GM20431 (cell line): Measurements from ENCODE around the gene OR8D4.
"Not testable (repeated sequence)": the region's sequence is repeated elsewhere in the genome, so short reads cannot be mapped to it uniquely, and the experiment has no call there.

Experiments used
- in situ Hi-C: fragments of 300-500 bp; cut with MseI, MboI; formaldehyde crosslinking; loops from one replicate; pipeline ENCODE4 v1.15.0; 2020; ENCODE audit warnings: low sequenced_read_pairs; ENCODE audit not compliant: unreplicated experiment

Gene OR8D4

GRCh38 chr11:123901867-123902266 is at the start of gene OR8D4:
Gene OR8D4 (plus strand): TSS chr11:123902167. CDS start chr11:123906432, 4,265 bp downstream.
- in situ Hi-C loops: no loop called here

- in situ Hi-C loops: no loop called here
Observed at GRCh38 chr11:123852321-123852720, 49.6 kb upstream of the OR8D4 start.

GRCh38 chr11:123853038-123853437 is 48.9 kb upstream of the OR8D4 start:
- in situ Hi-C loops: no loop called here

- in situ Hi-C loops: no loop called here
Observed at GRCh38 chr11:123856444-123856843, 45.5 kb upstream of the OR8D4 start.

GRCh38 chr11:123859731-123860130 is 42.2 kb upstream of the OR8D4 start:
- in situ Hi-C loops: no loop called here

GRCh38 chr11:123865293-123865692 is 36.7 kb upstream of the OR8D4 start:
- in situ Hi-C loops: not testable (repeated sequence)

DNA sequence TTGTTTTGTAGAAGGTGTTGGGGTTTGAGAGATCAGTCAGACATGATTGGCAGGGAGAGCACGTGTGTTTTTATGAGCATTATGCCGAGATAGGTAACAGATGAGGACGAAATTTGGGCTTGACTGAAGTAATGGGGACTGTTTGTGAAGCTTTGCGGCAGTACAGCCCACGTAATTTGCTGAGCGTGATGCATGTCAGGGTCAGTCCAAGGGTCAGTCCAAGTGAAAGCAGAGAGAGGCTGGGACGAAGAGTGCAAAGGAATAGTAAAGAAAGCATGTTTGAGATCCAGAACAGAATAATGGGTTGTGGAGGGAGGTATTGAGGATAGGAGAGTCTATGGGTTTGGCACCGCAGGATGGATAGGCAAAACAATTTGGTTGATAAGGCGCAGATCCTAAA is 34.2 kb upstream of the OR8D4 start:
- in situ Hi-C loops: not testable (repeated sequence)

DNA sequence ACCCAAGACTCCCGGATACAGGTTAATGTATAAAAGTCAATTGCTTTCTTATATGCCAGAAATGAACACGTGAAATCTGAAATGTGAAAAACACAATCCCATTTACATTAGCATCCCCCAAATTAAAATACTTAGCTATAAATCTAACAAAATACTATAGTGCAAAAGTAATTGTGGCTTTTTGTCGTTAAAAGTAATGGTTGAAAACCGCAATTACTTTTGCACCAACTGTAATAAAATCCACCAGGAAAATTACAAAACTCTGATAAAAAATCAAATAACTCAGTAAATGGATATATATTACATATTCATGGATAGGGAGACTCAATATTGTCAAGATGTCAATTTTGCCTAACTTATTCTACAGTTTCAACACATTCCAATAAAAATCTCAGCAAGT is 21.1 kb upstream of the OR8D4 start:
- in situ Hi-C loops: no loop called here

DNA sequence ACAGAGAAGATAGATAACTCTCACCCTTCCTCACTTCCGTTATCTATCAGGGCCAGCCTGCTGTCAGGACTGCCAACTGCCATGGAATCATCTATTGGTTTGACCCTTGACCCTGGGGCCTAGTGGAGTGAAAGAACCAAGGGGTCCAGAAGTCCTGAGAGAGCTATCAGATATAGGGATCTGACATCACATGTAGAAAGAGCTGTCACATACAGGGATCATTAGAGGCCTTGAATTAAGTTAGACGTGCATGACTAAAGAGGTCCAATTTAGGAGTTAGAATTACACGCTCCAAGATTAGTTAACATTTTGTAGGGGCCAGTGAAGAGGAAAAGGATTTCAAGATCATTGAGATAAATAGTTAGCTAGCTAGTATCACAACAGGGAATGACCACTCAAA is 16.4 kb upstream of the OR8D4 start, which contains the start of gene TMEM225:
Gene TMEM225 (minus strand): TSS at position 101 of the 400 bp plus-strand sequence. CDS start 245 bp downstream, outside the sequence.
- in situ Hi-C loops: no loop called here

DNA sequence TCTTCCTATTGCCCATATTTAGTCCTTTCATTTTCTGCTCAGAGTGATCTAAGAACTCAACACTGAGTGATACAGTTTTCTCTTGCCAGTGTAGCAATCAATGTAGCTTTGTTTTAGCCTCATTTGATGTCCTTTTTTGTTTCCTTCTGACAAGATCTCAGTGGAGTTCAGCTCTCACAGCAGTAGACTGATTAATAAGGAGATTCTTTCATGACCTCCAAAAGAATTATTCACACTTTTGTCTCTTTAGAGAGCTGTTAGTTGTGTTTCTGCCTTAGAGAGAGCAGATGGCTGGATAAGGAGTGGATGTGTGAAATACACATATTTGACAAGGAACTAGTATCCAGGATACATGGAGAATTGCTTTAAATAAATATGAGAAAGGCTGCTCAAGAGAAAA is 9.9 kb upstream of the OR8D4 start:
- in situ Hi-C loops: no loop called here

DNA sequence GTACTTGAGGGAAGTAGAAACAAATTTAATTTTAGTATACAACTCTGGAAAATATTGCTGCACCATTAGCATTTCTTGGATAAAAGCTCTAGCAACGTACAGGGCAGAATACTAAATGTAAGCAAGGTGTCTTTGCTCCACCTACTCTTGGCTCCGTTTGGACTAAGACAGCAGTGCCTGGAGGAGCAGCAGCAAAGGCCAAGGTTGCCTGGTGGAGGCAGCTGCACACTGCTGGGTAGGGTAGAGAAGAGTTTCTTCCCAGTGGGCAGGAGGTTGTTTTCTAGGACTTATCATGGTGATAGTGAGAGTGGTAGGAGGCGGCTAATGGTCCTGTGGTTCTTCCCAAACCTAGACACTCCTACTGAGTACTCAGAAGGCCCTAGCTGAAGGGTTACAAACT is 2.2 kb upstream of the OR8D4 start:
- in situ Hi-C loops: no loop called here

DNA sequence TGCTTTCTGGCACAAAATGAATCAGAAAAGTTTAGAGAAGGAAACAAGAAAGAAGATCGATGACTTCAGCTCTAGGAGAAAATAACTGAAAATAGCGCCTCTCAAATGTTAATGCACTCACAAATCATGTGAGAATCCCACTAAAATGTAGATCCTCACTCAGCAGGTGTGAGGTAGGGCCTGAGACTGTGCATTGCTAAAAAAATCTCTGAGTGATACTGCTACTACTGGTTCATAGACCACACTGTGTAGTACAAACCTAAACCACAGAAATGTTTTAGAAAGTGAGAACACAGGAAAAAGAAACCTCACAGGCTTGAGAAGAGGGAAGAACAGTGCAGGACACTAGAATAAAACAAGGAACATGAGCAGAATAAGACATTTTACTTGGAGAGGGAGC is 2.0 kb downstream of the OR8D4 start:
- in situ Hi-C loops: no loop called here

DNA sequence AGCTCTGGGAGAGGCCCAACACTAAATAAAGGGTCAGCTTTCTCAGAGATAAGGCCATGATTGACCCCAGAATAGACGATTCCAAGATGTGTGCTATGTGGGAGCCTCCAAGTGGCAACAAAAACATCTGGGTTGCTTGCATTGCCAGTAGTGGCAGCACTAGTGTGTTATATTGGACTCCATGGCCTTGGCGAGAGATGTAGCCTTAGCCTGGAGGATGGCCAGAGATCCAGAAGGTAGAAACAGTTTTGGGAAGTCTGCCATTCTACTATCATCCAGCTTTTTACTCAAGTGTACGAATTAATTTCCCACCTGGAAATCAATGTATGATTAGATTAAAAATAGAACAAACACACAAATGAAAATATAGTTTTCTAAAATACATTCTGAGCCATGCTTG is 3.0 kb downstream of the OR8D4 start:
- in situ Hi-C loops: no loop called here

DNA sequence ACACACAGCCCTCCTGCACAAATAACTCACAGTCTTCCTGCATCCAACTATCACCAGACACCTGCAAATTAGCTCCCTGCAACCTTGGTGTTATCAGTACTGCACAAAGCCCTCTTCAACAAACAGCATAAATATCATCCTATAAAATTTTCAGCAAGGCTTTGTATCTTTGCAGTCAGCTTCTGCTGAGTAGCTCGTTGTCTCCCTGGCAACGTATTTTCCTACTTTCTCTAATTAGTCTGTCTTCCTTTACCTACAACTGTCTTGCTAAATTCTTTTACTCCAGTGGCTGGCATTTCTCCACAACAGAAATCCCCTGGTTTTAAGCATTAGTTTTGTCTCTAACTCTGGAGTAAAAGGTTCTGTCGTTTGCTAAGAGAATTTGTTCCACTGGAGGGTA is 3.9 kb downstream of the OR8D4 start:
- in situ Hi-C loops: no loop called here

DNA sequence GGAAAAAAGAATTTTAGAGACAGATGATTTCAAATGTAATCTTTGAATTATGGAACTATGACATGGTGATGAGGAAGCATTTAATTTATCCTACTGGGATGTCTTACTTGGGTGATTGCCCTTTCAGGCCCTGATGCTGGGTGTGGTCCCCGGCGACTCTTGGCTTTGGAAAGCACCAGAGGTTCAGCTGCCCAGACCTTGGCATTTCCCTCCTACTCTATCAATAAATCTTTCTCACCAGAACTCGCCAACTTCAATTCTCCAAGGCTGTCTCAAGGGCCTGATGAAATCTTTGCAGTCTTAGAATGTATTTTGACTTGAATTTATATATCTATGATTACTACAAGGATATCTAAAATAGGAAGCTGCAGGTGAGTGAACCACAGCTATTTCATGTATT is 19.0 kb downstream of the OR8D4 start:
- in situ Hi-C loops: no loop called here

GRCh38 chr11:123924027-123924426 is 22.1 kb downstream of the OR8D4 start:
- in situ Hi-C loops: no loop called here

DNA sequence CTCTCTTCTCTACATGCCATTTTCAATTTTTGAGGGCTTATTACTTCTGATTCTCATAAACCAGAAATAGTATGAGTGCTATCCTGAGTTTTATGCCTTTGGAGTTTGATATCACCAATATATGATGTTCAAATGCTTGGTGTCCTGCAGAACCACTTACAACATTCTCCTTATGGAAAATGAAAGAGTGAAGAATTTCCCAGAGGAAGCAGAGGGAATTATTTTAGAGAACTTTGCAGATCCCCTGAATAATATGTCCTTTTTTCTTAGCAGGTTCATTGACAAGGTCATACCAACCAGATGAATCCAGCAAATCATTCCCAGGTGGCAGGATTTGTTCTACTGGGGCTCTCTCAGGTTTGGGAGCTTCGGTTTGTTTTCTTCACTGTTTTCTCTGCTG is 37.4 kb downstream of the OR8D4 start, which contains the start of gene OR4D5:
Gene OR4D5 (plus strand): TSS at position 301 of the 400 bp plus-strand sequence. CDS start 0 bp downstream, at position 301.
- in situ Hi-C loops: no loop called here

DNA sequence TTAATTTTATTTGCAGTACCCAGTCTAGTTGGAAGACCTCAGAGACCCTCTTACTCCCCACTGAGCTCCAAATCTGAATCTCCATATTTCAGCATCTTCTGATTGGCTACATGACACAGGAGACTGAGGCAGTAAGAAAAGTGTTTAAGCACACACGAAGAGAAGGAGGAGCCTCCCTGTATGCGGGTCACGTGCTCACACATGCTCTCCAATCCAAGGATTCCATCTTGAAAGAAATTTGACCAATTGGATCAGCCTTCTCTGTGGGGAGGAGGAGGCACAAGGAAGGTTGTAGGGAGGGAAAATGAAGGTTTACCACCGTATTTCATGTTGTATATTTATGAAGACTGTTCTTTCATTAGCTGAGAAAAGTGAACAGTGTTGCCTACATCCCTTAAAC is 40.4 kb downstream of the OR8D4 start:
- in situ Hi-C loops: no loop called here

GRCh38 chr11:123943738-123944137 is 41.8 kb downstream of the OR8D4 start, which contains the start of gene OR6T1:
Gene OR6T1 (minus strand): TSS chr11:123943838. CDS start chr11:123943838, 0 bp downstream.
- in situ Hi-C loops: no loop called here

DNA sequence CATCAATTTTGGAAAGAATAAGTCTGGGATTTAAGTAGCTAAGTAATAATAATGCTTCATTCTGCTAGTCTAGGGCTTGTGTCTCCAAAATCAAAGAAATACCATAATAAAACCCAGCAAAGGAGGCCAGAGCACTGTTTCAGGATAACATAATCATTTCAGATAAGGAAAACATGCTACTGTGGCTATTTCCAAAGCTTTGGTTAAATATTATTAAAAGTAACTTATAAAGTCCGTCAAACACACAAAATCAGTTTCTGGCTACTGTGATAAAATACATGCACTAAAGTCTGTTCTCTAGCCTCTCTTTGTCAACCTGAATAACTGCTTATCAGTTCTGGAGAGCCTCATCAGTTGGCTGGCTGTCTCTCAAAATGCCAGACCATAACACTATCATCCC is 43.2 kb downstream of the OR8D4 start:
- in situ Hi-C loops: no loop called here

GRCh38 chr11:123956752-123957151 is 54.8 kb downstream of the OR8D4 start:
- in situ Hi-C loops: no loop called here
